T-helper 1 cell (primary cell): ENCODE results near the gene BNIPL.

Experiments
- DNase-seq, 5 donors: peaks; one replicate each; pipeline ENCODE4 v3.0.0-alpha.2; 2012 to 2020

Gene BNIPL

DNA sequence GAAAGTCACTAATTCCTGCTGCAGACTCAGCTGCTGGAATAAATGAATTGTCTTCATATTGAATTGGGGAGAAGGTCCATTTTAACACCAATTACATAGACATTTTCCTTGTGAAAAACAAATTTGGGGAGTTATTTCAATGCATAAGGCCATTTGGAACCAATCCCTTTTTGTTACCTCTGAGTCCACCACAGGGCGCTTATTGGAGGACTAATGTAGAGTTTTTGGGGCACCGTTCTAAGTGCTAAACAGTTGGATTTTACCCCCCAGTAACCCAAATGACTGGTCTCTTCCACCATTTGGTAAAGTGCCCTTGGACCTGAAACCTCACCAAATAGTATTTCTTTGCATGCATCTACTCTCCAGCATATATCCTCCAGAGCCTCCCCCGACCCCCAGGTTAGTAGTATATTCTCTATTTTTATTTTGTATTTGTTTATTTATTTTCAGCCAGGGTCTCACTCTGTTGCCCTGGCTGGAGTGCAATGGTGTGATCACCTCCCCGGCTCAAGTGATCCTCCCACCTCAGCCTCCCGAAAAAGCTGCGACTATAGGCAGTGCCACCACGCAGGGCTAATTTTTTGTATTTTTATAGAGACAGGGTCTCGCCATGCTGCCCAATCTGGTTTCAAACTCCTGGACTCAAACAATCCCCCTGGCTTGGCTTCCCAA is 26.6 kb upstream of the BNIPL start:
- no peak for DNase-seq

DNA sequence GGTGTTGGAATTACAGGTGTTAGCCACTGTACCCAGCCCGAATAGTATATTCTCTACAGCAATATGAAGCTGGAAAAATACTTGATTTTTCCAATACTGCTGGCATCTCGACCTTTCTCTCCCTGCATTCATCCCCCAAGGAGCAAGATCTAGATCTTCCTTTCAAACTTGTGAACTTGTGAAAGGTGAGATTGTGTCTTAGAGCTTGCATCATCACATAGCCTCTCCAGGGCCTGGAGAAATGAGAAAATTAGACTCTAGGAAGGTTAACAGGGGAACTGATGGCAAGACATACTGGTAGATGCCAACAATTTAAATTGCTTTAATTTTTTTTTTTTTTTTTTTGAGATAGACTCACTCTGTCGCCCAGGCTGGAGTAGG is 26.1 kb upstream of the BNIPL start:
- no peak for DNase-seq

DNA sequence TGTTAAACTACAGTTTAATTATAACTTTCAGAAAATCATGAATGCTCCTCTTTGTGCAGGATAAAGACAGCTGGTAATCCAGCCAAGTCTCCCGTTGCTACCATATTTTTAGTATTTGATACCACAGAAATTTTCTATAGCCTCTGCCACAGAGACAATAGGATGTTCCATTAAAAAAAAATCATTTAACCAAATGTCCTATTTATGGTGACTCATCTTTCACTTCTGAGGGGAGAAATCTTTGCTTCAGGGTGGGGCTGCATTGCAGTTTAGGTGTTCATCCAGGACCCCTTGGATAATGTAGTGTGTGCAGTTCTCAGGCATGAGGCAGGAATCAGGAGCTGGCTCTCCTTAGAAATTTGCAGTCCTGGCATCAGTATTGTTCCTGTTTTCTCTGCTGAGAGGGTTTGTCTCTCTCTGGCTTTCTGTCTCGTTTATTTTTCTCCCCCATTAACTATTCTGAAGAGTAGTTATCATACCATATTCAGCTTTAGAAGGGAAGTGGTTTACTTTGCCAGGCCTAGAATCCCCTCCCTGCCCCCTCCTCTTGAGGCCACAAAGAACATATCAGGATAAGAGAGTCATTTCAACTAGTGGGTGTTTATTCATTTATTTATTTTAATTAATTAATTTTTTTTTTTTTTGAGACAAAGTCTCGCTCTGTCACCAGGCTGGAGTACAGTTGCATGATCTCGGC is 25.1 kb upstream of the BNIPL start:
- no peak for DNase-seq

DNA sequence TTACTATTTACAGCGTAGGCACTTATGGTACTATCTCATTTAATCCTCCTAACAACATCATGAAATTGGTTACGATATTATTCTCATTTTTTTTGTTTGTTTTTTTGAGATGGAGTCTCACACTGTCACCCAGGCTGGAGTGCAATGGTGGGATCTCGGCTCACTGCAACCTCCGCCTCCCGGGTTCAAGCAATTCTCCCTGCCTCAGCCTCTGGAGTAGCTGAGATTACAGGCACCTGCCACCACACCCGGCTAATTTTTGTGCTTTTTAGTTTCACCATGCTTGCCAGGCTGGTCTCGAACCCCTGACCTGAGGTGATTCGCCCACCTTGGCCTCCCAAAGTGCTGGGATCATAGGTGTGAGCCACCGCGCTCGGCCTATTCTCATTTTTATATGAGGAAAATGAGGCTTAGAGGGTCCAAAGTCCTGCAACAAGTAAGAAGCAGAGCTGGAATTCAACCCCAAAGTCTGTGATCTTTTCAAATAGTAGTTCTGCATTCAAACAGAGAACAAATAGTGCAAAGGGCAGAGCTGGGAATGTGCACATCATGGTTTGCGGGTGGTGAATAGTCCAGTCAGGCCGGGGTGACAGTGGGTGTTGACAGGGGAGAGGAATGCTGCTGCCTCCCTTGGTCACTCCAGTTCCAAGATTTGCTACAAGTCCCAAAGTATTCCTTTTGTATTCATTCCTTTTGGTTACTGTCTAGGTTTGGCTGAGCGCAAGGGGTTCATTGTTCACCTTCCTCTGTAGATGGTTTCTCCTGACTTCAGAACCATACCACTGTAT is 23.5 kb upstream of the BNIPL start:
- DNase-seq, result no peak

DNA sequence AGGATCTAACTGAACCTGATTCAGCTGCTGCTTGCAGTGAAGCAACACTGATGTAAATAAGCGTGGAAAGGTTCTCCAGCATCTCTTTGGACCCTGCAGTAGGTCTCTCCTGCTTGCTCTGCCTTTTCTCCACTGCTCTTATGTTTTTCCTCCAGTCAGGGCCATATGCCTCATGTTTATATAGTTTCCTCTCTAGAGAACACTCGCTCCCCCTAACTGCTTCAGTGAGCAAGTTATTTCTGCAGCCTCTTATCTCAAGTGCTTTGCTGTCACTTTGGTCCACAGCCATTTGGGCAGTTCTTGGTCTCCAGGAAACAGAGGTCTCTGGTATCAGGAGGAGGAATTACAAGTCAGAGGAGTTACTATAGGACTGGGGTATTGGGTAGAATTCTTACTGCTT is 22.9 kb upstream of the BNIPL start:
- DNase-seq, result no peak

DNA sequence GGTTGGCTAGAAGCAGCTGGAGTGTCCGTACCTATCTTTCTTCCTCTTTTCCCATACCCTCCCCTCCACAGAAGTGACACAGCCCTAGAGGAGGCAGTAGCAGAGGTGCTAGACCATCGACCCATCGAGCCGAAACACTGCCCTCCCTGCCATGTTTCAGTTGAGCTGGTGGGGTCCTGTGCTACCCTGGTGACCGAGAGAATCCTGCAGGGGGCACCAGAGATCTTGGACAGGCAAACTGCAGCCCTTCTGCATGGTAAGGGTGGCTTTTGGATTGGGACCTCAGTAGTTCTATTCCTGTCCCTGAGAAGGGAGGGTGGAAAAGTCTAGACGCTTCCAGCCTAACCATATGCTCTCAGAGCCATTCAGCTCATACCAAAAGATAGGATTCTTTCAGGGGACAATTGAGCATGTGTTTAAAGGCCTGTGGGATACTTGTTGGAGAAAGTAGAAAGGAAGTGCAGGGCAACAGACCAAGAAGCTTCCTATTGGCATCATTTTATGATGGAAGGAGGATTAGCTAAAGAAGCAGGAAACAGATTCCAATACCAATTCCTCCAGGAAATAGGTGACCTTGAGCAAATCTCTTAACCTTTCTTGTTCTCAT is 11.7 kb upstream of the BNIPL start:
- peak; percentile 63 to 86 (median 75) for DNase-seq

DNA sequence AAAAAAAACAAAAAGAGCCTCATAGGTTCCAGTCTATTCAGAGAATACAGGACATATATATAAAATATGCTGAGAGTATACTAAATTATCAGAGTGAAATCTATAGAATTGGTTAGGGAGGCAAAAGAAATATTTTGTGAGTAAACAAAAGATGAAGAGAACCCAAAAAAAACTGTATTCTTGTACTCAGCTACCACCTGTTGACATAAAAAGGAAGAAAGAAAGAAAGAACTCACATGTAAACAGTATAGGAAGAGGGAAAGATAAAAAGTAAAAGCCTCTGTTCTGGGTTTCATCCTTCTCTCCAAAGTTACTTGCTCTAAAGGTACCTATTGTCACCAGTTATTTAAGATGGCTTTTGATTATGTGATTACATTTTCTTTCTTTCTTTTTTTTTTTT is 9.9 kb upstream of the BNIPL start:
- no peak for DNase-seq

DNA sequence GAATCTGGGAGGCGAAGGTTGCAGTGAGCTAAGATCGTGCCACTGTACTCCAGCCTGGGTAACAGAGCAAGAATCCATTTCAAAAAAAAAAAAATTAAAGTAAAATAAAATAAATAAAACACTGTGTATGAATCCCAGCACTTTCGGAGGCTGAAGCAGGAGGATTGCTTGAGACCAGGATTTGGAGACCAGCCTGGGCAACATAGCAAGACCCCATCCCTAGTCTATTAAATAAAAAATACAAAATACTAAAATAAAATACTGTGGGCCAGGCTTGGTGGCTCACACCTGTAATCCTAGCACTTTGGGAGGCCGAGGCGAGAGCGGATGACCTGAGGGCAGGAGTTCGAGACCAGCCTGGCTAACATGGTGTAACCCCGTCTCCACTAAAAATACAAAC is 4.2 kb upstream of the BNIPL start:
- DNase-seq, result no peak

DNA sequence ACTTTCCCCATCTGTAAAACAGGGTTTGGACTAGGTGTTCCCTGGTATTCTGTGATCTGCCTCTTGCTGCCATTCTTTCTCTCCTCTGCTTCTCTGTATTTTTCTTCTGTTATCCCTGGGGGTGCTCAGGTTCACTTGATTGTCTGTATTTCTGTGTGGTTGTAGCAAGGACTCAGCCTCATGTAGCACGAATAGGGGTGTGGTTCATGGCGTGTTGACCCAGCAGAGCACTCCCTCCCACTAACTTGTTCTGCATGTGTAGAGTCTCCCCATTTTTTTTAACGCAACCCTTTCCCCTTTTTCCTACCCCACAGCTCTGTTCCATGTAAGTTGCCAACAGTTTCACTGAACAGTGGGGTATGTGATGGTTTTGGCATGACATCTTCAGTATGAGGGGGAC is 1.2 kb upstream of the BNIPL start:
- DNase-seq, result no peak

DNA sequence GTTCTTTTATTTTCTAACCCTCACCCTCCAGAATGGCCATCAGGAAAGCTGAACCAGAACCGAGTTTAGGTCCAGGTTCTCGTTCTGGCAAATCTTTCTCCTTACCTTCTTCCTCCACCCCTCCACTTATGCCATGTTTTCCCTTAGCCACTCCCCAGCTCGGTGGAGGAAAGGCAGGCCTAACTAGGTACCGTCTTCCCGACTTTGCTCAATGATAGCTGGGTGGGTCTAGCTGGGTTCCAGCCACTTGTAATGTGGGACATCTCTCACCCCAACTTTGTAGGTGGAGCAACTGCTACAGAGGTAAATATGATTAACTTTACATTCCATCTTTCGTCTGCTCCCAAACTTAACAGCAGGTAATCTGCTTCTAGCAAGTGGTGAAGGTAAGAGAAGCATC is 646 bp downstream of the BNIPL start:
- no peak for DNase-seq

DNA sequence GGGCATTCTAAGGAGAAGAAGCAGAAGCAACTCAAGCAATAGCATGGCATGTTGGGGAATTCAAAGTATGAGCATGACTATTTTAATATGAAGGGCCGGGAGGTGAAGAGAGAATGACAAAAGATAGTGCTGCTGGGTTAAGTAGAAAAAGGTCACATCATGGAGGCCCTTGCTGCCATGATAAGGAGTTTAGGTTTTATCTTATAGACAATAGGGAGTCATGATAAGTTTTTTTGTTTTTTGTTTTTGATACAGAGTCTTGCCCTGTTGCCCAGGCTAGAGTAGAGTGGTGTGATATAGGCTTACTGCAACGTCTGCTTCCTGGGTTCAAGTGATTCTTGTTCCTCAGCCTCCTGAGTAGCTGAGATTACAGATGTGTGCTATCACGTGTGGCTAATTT is 3.1 kb downstream of the BNIPL start:
- no peak for DNase-seq

DNA sequence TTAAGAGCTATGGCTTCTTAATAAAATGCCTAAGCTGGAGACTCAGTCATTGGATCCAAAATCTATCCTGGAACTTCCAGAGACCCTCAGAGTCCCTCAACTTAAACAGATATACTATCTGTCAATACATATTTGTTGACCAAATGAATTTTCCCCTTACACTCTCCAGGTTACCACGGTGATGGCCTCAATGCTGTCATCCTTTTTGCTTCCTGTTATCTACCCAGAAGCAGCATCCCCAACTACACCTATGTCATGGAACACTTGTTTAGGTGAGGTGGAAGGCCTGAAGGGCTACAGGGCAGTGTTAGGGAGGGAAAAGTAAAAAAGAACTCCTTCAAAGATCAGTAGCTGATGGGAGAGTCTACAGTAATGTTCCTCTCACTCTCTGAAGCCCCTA is 6.8 kb downstream of the BNIPL start:
- DNase-seq, result no peak

DNA sequence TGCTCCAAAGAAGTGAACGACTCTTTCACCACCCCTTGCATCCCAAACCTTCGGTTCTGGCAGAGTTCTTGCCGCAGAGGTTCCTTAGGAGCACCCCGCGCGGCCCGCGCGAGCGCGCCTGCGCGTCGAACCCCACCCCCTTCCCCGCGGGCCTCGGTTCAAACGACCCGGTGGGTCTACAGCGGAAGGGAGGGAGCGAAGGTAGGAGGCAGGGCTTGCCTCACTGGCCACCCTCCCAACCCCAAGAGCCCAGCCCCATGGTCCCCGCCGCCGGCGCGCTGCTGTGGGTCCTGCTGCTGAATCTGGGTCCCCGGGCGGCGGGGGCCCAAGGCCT is 11.2 kb downstream of the BNIPL start, which contains the start of gene C1orf56:
Gene C1orf56, plus strand, starts transcription at position 161 of the 334 bp plus-strand sequence. Its CDS starts 97 bp downstream, at position 258.
- peak in 4 of 5 donors; percentile 37 to 62 (median 49) for DNase-seq

DNA sequence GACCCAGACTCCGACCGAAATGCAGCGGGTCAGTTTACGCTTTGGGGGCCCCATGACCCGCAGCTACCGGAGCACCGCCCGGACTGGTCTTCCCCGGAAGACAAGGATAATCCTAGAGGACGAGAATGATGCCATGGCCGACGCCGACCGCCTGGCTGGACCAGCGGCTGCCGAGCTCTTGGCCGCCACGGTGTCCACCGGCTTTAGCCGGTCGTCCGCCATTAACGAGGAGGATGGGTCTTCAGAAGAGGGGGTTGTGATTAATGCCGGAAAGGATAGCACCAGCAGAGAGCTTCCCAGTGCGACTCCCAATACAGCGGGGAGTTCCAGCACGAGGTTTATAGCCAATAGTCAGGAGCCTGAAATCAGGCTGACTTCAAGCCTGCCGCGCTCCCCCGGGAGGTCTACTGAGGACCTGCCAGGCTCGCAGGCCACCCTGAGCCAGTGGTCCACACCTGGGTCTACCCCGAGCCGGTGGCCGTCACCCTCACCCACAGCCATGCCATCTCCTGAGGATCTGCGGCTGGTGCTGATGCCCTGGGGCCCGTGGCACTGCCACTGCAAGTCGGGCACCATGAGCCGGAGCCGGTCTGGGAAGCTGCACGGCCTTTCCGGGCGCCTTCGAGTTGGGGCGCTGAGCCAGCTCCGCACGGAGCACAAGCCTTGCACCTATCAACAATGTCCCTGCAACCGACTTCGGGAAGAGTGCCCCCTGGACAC is 11.7 kb downstream of the BNIPL start:
- DNase-seq, result peak in 4 of 5 donors; percentile 36 to 67 (median 39)

DNA sequence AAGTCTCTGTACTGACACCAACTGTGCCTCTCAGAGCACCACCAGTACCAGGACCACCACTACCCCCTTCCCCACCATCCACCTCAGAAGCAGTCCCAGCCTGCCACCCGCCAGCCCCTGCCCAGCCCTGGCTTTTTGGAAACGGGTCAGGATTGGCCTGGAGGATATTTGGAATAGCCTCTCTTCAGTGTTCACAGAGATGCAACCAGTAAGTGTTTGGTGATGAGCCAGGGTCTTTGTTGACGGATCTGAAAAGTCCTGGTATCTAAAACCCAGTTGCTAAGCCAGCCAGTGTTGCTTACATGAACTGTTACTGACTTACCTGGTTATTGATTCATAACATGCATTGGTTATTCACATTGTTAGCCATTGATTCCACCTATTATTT is 12.3 kb downstream of the BNIPL start:
- no peak for DNase-seq

DNA sequence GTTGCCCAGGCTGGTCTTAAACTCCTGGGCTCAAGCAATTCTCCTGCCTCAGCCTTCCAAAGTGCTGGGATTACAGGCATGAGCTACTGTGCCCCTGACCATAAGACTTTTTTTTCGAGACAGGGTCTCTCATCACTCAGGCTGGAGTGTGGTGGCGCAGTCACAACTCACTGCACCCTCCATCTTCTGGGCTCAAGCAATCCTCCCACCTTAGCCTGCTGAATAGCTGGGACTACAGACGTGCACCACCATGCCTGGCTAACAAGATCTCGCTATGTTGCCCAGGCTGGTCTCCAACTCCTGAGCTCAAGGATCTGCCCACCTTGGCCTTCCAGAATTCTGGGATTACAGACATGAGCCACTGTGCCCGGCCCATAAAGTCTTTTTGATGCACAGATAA is 13.1 kb downstream of the BNIPL start:
- no peak for DNase-seq

DNA sequence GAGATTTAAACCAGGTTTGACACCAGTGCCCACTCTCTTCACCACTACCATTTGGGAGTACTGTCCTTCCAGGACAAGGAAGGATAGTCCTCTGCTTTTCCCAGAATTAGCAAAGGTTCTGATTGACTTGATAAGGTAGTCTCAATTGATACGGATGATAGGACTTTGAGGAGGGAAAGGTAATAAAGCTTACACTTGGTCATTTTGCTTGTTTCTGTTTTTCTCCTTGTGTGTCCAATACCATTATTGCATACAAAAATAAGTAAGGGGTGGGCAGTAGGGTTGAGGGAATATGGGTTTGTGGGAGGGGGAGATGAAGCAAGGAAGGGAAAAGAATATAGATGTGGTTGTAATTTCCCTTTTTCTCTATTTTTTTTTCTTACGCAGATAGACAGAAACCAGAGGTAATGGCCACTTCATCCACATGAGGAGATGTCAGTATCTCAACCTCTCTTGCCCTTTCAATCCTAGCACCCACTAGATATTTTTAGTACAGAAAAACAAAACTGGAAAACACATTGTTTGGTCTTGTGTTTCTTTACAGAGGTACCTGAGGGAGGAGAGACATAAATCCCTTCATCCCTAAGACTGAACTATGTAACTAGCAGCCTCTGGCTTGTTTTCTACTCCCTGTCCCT is 13.8 kb downstream of the BNIPL start:
- DNase-seq, result no peak

DNA sequence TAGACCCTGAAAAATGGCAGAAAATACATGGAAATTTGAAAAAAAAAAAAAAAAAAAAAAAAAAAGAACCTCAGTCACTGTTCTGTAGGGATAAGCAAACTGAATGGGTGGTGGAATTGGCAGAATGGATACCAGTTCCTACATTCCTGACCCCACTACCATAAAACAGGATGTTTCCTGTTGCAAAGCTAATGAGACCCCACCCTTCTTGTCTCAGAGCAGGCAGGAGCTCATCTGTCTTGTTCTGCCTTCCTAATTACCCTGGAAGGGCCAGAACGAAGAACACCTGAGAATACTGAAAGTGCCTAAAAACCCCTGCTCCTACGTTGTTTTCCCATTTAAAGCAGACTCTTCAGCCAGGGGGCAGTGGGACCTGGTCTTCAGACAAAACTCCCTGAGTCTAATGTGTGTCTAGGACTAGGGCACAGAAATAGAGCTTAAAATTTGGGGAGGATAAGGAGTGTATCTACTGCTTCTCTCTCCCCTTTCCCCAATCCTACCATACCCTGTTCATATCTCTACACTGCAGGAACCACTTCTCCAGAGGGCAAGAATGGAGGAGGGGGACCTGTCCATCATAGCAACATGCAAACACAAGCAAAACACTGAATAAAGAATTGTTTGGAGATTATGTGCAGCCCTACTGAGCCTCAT is 15.1 kb downstream of the BNIPL start:
- no peak for DNase-seq

DNA sequence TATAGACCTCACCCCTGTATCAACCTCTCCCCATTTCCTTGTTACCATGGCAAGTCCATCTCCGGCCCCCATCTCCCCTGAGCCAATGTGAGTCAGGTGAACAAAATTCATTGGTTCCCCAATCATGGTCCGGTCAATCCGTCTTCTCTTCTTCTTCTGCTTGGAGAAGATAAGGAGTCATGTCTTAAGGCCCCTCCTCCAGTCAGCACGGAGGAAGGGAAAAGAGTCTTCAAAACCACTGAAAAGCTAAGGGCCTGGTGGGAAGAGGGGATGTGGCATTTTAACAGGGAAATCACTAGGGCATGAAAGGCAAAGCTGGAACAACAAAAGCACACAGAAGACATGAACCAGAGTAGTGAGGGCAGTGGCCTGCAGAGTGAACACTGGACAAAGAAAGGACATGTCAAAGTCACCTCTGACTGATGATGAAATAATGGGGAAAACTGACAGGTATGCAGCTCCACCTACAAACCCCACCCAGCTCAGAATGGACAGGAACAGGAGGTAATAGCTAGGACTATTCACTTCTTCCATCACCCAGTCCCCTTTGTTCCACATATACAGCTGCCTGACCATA is 18.7 kb downstream of the BNIPL start:
- DNase-seq, result no peak

DNA sequence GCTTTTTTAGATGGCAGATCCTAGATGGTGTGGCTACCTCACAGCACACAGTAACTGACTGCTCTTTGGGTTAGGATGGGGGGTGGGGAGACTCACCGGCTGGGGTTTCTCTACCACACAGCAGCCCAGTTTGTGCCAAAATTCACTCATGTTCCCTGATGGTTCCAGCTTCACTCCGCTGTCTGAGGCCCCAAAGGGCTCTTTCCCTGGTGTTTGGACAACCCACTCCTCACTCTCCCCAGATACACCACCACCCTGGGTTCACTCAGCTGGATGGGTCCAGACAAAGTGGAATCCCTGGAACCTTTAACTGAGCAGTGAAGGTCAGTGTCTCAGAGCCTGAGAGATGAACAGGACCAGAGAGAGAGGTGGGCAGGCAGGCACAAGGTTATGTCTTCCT is 19.2 kb downstream of the BNIPL start:
- no peak for DNase-seq

DNA sequence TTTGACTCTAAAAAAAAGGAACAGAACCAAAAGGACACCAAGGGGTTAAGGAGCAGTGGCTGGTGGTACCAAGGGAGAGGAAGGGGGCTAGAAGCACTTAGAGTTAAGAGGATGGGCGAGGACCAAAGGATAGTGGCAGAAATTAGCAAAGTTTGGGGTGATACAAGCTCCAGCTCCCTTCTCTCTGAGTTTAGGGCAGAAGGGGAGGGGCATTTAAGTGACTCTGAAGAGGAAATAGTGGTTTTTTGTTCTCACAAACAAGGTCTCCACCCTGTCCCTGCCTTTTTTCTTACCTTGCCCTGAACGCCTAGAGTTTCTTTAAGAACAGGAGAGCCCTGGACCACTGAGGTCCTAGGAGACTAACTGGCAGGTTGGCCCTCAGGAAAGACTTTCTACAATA is 19.8 kb downstream of the BNIPL start:
- peak in 2 of 5 donors; percentile 39 to 74 for DNase-seq
